ENCODE data around the gene UBXN1.

GRCh38 chr11:62727872-62728170 lies 48.9 kb upstream of the UBXN1 start:
- TF ChIP-seq, protein P1, sequence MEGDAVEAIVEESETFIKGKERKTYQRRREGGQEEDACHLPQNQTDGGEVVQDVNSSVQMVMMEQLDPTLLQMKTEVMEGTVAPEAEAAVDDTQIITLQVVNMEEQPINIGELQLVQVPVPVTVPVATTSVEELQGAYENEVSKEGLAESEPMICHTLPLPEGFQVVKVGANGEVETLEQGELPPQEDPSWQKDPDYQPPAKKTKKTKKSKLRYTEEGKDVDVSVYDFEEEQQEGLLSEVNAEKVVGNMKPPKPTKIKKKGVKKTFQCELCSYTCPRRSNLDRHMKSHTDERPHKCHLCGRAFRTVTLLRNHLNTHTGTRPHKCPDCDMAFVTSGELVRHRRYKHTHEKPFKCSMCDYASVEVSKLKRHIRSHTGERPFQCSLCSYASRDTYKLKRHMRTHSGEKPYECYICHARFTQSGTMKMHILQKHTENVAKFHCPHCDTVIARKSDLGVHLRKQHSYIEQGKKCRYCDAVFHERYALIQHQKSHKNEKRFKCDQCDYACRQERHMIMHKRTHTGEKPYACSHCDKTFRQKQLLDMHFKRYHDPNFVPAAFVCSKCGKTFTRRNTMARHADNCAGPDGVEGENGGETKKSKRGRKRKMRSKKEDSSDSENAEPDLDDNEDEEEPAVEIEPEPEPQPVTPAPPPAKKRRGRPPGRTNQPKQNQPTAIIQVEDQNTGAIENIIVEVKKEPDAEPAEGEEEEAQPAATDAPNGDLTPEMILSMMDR (IDR thresholded peaks at IDR 0.05; ENCODE audit: insufficient read depth, low read length, poor library complexity, severe bottlenecking), result no peak
- no peak for TF ChIP-seq EZH2phosphoT487 (conservative IDR thresholded peaks at IDR 0.05; ENCODE audit: low read length)
